Measurements from ENCODE around the gene SERPINA4.

SERPINA4 gene

DNA sequence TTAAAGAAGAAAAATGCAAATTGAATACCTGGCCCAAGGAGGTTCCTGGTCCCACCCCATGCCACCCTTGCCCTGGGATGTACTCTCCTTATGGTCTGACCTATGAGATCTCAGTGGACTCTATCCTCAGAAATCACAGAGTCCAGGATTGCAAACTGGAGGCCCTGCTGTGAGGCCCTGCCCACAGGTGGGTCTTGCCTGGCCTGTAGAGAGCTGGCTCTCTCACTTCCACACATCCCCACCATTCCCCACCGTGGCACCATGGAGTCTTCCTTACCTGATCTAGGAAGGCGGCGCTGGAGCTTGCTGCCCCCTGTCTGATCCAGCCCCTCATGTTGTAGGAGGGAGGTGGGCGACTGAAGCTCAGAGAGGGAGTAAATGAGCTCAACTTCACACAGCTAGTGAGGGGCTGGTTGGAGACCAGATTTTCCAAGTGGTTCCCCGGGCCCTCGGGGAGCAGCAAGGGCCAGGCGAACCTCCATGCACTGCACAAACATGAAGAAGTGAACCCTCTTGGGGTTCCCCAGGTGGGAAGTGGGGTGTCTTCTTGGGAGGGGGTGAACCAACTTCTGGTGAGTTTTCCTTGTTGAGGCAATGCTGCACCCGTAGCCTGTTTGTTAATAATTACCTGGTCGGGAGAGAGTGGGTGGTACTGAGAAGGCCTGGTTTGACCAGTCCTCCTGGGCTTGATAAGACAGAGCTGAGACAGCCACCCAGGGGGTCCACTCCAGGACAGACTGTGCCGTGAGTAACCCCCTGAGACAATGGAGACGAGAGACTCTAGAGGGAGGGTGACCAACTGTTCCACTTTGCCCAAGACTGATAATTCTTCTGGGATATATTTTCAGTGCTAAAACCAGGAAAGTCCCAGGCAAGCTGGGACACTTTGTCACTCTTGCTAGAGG is at the start of gene SERPINA4:
Gene SERPINA4, plus strand, starts transcription at position 692 of the 905 bp plus-strand sequence. CDS start 2,041 bp downstream, outside the sequence.
- no peak for DNase-seq

- DNase-seq: no peak
Measured at GRCh38 chr14:94514351-94514750, 46.9 kb upstream of the SERPINA4 start.

GRCh38 chr14:94515426-94515825 is 45.8 kb upstream of the SERPINA4 start:
- no peak for DNase-seq

DNA sequence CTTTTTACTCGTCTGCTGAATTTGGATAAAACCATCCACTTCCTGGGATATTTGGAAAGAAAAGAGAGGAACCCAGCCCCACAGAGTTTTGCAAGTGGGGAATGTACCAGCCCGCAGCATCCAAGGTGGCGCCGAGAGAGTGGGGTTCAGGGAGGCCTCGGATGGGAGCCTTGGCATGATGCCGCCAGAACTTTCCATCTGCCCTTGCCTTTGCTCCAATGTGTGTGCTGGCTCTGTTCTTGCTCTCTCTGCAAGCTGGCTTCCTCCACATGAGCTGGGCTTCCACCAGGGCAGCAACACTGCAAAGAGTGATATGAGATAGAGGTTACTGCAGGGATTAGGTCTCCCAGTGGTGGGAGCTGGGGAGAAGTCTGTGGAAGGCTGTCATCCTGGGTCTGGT is 45.4 kb upstream of the SERPINA4 start:
- DNase-seq: no peak

GRCh38 chr14:94517248-94517640 is 44.0 kb upstream of the SERPINA4 start:
- no peak for DNase-seq

GRCh38 chr14:94517641-94518257 is 43.5 kb upstream of the SERPINA4 start:
- DNase-seq: no peak

GRCh38 chr14:94521375-94522114 is 39.7 kb upstream of the SERPINA4 start:
- DNase-seq: no peak

- no peak for DNase-seq
Measured at GRCh38 chr14:94522115-94522724, 39.0 kb upstream of the SERPINA4 start.

GRCh38 chr14:94523265-94523664 is 38.0 kb upstream of the SERPINA4 start:
- no peak for DNase-seq

DNA sequence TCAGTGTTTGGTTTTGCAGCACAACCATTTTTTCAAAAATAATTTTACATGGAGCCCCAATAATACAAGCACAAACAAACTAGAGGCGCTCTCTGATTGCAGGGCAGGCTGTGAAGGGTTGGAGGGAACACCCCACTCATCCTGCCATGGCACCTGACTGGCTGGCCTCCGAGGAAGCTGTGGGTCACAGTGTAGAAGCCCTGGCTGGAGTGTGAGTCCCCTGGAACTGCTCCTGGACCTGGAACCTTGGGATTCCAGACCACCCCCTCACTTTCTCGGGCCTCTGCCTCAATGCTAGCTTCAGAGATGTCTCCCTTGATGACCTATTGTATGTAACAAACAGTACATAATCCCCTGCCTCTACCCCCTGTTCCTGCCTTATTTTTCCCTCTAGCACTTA is 37.1 kb upstream of the SERPINA4 start:
- no peak for DNase-seq

DNA sequence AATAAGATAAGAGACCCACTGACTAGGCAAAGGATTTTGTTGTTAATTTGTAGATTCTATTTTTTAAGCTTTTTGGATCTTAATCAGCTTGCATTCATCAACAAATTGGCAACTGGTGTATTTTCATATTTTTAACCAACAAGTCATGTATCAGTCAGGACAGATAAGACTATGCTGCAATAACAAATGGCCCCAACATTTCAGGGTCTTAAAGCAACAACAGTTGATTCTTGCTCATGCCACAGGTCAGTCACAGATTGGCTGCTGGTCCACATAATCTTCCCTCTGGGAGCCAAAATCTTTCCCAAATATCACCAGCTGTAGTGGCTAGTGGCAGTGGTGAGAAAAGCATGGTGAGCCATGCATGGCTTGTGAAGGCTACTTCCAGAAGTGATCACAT is 30.1 kb upstream of the SERPINA4 start:
- no peak for DNase-seq

DNA sequence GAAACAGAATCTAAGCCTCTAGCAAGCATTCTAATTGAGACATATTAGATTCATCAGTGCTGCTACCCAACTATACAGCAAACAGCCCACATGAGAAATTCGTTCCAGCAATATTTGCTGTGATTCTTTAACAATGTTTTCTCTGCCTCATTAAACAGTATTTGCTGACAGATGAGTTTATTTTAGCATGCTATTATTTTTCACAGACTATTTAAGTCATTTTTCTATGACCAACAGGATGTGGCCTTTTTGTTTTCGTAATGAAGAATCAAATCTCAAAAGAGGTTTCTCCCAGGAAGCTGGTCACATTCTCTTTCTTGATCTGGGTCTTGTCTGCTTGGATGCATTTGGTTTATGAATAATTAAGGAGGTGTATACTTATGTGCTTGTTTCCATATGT is 28.8 kb upstream of the SERPINA4 start:
- no peak for DNase-seq

- no peak for DNase-seq
Measured at GRCh38 chr14:94535506-94535905, 25.7 kb upstream of the SERPINA4 start.

GRCh38 chr14:94536836-94537235 is 24.4 kb upstream of the SERPINA4 start:
- no peak for DNase-seq

GRCh38 chr14:94538070-94538740 is 23.0 kb upstream of the SERPINA4 start:
- peak; percentile 12 for DNase-seq

DNA sequence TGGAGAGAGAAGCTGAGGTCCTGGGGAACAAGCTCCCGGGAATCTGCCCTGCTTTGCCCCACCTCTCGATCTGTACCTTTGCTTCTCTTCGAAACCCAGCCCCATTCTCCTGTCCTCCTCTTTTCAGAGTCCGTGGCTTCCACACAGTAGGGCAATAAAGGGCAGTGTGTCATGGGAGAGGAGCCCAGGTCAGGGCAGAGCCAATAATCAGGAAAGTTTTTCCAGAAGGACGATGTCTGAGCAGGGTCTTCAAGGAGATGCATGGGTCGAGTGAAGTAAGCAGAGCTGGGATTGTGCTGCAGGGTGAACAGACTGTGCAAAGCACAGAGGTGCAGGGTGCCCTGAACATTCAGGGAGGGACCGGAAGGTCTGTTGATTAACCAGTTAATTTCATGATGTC is 22.1 kb upstream of the SERPINA4 start:
- DNase-seq: no peak

GRCh38 chr14:94540031-94540794 is 21.0 kb upstream of the SERPINA4 start:
- no peak for DNase-seq

GRCh38 chr14:94541234-94541975 is 19.8 kb upstream of the SERPINA4 start:
- DNase-seq: no peak

DNA sequence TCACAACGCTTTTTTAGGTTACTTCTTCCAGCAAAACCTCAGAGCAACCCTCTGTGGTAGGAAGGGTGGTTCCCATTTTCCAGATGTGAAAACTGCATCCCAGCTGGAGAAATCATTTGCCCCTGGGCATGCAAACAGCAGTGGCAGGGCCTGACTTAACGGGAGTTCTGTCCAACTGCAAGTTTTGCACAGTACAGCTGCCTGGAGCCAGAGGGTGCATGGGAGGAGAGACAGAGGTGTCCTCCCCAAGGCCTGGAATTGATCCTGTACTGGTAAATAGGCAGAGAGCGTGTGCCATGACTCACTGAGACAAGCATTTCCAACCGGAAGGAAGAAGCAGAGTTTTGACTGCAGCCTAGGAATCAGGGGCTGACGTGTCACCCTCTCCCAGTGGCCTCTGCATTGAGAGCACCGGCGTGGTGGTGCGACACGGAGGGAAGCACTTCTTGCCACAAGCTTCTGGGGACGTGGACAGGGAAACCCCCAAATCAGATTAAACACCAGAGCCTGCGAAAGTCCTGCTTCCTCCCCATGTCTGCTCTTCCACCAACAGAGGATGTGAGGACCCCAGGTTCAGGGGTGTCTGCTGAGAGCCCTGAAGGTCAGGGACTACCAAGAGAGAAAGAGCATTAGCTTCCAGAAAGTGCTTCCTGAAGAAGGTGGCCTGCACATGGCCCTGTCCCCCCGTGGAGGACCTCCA is 19.0 kb upstream of the SERPINA4 start:
- DNase-seq: no peak

DNA sequence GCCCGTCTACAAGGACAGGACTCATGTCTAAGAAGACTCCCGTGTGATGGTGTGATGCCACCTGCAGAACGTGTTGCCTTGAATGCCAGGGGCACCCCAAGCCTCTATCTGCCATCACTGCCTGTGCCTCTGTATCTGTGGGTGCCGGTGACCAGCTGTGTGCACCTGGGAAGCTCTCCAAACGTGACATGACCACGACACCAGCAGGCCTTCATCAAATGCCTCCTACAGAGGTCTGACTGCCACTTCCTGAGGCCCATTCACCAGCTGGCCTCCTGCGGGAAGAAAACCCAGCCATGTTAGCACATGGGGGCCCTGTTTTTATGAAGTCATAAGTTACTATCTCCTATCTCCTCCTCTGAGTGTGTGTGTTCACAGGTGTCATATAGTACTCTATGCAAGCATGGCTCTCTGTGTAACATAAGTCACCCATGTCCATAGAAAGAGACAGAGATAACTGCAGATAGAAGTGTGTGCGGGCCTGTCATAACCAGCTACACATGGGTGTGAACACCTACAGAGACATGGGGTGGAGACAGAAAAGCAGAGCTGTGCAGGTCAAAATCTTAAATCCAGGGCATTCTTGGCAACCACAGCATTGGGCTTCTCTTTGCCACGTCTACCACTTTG is 18.3 kb upstream of the SERPINA4 start:
- no peak for DNase-seq

Data from NCI-H1105 treated with DMSO at 0.1 percent for 48 hours (cell line).